AG04450 (cell line): ENCODE results near the gene TRAPPC12. TPM values are rescaled to one million over a fixed set of nuclear protein-coding genes. Genes with fewer than 3 reads are reported as not detected.

Experiments
- CTCF ChIA-PET: fragments of 300-600, 350-600 bp; formaldehyde crosslinking; extraction: SDS; loops from one replicate; lab custom pipeline; 2022; ENCODE audit warnings: antibody characterized with exemption, inconsistent platforms; lab: Charles Lee
- POLR2A ChIA-PET: fragments of 350-600 bp; formaldehyde crosslinking; extraction: SDS; loops from one replicate; lab custom pipeline; 2021; ENCODE audit warnings: antibody characterized with exemption, inconsistent platforms; lab: Yijun Ruan, JAX
- DNase-seq: peaks from one replicate; pipeline ENCODE4 v3.0.0-alpha.2; 2011; ENCODE audit warnings: low read depth, low spot score
- H3K27ac ChIP-seq: one replicate; pipeline ENCODE4 v1.5.1; 2012; ENCODE audit warnings: low read depth, low read length, control low read depth
- H3K27me3 ChIP-seq: one replicate; pipeline ENCODE4 v1.6.0; 2012; ENCODE audit warnings: low read length; ENCODE audit not compliant: control insufficient read depth, insufficient read depth
- H3K4me3 ChIP-seq: 2 replicates; pipeline ENCODE4 v1.5.1; 2011; ENCODE audit warnings: mild to moderate bottlenecking, low read depth, low read length, control low read depth
- H3K9me3 ChIP-seq: 2 replicates; pipeline ENCODE4 v1.5.1; 2012; ENCODE audit warnings: low read length; ENCODE audit not compliant: control insufficient read depth, insufficient read depth
- polyA plus RNA-seq: library from polyadenylated mRNA; depleted of rRNA; stranded (reverse); fragments of >200 nt; gene quantifications from 2 replicates; pipeline ENCODE4 v1.2.3, GENCODE V29; 2011
- TF ChIP-seq, protein P1 (sequence below): IDR thresholded peaks from 2 replicates; pipeline ENCODE4 v1.5.1; 2011; ENCODE audit warnings: low read depth, low read length, control low read depth, inconsistent platforms

TRAPPC12 gene
- polyA plus RNA-seq, 1 experiment, result 41.7 TPM

GRCh38 chr2:3427272-3427671 is 47.8 kb downstream of the TRAPPC12 start:
- TF ChIP-seq, protein P1, sequence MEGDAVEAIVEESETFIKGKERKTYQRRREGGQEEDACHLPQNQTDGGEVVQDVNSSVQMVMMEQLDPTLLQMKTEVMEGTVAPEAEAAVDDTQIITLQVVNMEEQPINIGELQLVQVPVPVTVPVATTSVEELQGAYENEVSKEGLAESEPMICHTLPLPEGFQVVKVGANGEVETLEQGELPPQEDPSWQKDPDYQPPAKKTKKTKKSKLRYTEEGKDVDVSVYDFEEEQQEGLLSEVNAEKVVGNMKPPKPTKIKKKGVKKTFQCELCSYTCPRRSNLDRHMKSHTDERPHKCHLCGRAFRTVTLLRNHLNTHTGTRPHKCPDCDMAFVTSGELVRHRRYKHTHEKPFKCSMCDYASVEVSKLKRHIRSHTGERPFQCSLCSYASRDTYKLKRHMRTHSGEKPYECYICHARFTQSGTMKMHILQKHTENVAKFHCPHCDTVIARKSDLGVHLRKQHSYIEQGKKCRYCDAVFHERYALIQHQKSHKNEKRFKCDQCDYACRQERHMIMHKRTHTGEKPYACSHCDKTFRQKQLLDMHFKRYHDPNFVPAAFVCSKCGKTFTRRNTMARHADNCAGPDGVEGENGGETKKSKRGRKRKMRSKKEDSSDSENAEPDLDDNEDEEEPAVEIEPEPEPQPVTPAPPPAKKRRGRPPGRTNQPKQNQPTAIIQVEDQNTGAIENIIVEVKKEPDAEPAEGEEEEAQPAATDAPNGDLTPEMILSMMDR, result no peak
- no peaks in the 10 kb centered on the region for H3K27me3 ChIP-seq
- H3K9me3 ChIP-seq, result no peaks in the 10 kb centered on the region
- H3K4me3 ChIP-seq, result no peak overlapping the region
- POLR2A ChIA-PET, result no interaction called here
- H3K27ac ChIP-seq, result no peak overlapping the region
- no peak for DNase-seq
- CTCF ChIA-PET, result no interaction called here

GRCh38 chr2:3428577-3428976 is 49.1 kb downstream of the TRAPPC12 start:
- Histone ChIP-seq H3K9me3 (no peaks in the 10 kb centered on the region), H3K4me3 (no peak overlapping the region), H3K27me3 (no peaks in the 10 kb centered on the region), H3K27ac (no peak overlapping the region)
- ChIA-PET POLR2A (interaction anchor here (0.6 kb wide), 1 partner anchor 32 kb away, joined by 3 read pairs; no protein-coding TSS in a partner anchor), CTCF (interaction anchor here (1.3 kb wide), 1 partner anchor 33 kb away, joined by 7 read pairs; no protein-coding TSS in a partner anchor)
- TF ChIP-seq, protein P1, result no peak
- no peak for DNase-seq

- no peak for DNase-seq
- H3K9me3 ChIP-seq, result no peaks in the 10 kb centered on the region
- ChIA-PET CTCF (interaction anchor here (0.9 to 1.8 kb wide), 3 partner anchors 8 to 33 kb away, joined by 3 to 7 read pairs (median 5); no protein-coding TSS in a partner anchor), POLR2A (interaction anchor here (0.6 kb wide), 1 partner anchor 32 kb away, joined by 3 read pairs; no protein-coding TSS in a partner anchor)
- no peaks in the 10 kb centered on the region for H3K27me3 ChIP-seq
- no peak overlapping the region for H3K4me3 ChIP-seq
- H3K27ac ChIP-seq, result no peak overlapping the region
- TF ChIP-seq, protein P1, result no peak
Observed at GRCh38 chr2:3429066-3429610, 49.6 kb downstream of the TRAPPC12 start.

DNA sequence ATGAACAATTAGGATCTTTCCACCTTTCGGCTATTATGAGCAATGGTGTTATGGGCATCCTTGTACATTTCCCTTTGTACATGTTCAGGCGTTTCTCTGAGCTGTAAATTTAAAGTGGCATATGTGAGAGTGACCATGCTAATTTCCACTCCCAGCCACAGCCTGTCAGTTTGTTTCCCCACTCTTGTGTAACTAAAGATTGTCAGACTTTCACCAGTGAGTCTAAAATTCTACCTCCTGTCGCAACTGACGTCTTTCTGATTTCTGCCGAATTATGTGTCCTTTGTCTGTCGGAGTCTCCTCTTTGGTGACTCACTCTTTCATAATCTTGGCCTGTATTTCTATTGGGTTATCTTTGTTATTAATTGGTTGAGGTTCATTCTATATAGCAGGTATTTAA is 50.7 kb downstream of the TRAPPC12 start:
- H3K9me3 ChIP-seq, result no peaks in the 10 kb centered on the region

More for the DNA sequence above, 50.7 kb downstream of the TRAPPC12 start:
- TF ChIP-seq, protein P1, result no peak
- ChIA-PET CTCF (interaction anchor here (0.9 to 1.8 kb wide), 3 partner anchors 9 to 32 kb away, joined by 3 to 5 read pairs (median 4); no protein-coding TSS in a partner anchor), POLR2A (no interaction called here)
- Histone ChIP-seq H3K4me3 (no peak overlapping the region), H3K27ac (no peak overlapping the region), H3K27me3 (no peaks in the 10 kb centered on the region)
- no peak for DNase-seq
